GM12872 (cell line): ENCODE measurements around the gene KRTAP12-1.

Experiments used
- CTCF ChIP-seq: IDR thresholded peaks from 3 replicates; pipeline ENCODE4 v1.5.1; 2011; ENCODE audit warnings: low read depth, mild to moderate bottlenecking, low read length, moderate library complexity; ENCODE audit not compliant: insufficient read depth

Gene KRTAP12-1

DNA sequence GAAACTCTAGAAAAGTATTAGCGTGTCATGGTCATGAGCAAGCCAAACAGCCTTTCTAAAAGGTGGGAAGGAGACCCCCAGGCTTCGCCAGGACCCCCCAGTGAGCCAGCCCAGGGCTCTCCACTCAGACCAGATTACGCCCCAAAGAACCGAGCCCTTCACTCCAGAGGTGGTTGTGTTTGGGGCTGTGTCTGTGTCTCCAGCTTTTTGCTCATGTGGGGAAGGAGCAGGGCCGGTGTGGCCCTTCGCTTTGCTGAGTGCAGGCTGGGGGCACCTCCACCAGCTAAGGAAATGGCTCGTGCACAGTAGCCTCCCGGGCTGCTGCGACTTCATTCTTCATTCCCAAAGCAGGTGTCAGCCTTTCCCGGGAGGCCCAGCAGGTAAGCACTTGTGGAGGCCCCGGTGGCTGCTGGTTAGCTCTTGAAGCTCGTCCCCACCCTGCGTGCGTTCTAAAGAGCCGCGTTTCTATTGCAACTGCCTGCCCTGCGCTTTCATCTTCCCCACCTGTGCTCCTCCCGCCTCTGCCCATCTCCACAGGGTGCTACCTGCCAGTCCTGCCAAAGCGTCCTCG is 28.9 kb upstream of the KRTAP12-1 start:
- TF ChIP-seq CTCF, result no peak

DNA sequence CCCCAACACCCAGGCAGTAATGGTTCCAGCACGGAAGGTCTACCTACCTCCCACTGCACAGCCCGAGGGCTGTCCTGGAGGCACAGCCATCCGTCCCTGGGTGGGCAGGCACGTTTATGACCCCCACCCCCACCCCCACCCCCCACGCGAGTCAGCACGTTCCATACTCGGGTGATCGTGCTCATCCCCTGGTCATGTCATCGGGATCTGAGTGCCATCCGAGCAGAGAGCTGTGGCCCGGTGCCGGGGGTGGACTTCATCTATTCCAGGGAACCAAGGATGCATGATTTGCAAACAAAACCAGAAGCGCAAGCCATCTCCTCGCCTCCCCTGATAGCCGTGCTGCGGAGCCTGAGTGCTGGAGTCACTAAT is 28.3 kb upstream of the KRTAP12-1 start:
- no peak for TF ChIP-seq CTCF

DNA sequence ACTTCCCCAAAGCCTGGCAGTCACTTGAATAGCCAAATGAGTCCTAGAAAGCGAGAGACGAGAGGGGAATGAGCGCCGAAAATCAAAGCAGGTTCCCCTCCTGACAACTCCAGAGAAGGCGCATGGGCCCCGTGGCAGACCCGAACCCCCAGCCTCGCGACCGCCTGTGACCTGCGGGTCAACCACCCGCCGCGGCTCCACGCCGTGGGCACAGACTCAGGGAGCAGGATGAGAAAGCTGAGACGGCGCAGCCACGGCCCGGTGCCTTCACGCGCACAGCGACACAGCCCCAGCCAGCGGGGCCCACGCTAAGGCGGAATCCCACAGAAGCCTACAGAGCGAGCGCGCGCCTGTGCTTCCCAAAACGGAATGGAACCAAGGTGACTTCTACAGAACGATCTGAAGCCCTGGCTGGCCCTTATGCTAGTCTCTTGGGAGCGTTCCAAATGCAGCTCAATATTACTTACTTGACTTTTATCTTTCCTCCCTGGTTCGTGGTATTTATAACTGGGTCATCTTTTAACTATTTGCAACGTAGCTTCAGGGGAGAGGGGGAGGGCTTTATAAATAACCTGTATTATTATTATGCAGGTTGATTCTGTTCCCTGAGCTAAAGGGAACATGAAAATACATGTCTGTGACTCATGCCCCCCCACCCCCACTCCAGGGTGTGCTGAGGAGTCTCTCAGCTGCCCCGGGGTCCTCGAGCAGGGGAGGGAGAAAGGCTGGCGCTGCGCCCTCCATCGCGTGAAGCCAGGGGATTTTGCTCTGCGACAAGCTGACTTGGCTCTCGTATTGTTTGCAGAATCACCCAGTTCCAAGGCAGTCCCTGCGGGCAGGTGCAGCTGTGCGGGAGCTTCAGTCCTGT is 27.7 kb upstream of the KRTAP12-1 start:
- no peak for TF ChIP-seq CTCF

GRCh38 chr21:44708866-44709425 is 27.0 kb upstream of the KRTAP12-1 start:
- TF ChIP-seq CTCF, result no peak

- TF ChIP-seq CTCF, result no peak
These were observed 26.4 kb upstream of the KRTAP12-1 start for GRCh38 chr21:44708213-44708865.

DNA sequence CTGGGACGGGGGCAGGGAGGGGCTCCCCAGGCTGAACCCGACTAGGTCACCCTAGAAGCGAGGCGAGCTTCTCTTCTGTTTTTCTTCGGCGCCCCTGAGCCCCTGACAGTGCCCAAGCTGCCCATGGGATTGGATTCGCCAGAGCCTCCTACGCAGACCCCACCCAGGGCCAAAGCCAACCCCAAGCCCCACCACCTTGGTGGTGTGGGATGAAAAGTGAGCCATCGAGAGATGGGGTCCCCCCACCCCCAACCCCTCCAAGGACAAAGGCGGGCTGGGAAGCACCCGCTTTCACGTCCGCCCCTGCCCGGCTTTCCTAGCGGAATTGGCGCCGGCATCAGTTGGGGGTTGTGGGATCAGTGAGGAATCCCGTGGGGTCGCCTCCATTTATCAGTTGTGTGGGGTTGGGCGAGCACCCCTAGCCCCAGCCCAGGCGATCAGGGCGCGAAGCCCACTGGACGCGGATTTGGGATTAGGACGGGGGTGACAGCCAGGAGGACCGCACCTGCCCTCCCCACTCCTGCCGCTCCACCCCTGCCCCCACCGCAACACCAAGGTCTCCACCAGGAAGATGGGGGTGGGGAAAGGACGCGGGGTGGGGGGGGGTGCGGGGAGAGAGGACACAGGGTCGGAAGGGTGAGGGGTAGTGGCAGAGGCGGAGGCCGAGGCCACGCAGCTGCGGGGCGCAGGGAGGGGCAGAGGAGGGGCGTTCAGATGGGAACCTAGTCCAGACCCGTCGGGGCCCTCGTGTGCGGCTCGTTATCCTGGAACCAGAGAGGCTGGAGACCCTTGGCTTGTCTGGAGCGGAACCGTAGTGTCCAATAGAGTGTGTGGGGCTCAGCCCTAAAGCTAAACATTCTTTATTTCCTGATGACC is 25.0 kb upstream of the KRTAP12-1 start:
- TF ChIP-seq CTCF, result no peak
